SU-DHL-6 (cell line): ENCODE measurements around the gene PCK2.

ENCODE experiments used
- H2AFZ ChIP-seq: fragments of 200-600 bp; sonication (generic); 2 replicates; pipeline ENCODE4 v1.6.1; 2014; ENCODE audit warnings: low read depth, mild to moderate bottlenecking, moderate library complexity, mixed read lengths, antibody characterized with exemption, low read length; ENCODE audit not compliant: severe bottlenecking
- H3F3A ChIP-seq: fragments of 200-600 bp; shearing (Covaris generic); 2 replicates; pipeline ENCODE4 v1.6.0; 2016; ENCODE audit warnings: antibody characterized with exemption, mild to moderate bottlenecking; ENCODE audit not compliant: insufficient read depth
- H3K27ac ChIP-seq: fragments of 200-600 bp; sonication (generic); 2 replicates; pipeline ENCODE4 v1.5.1; 2016; ENCODE audit warnings: low read depth, mild to moderate bottlenecking, low read length, moderate library complexity, mixed read lengths
- H3K27me3 ChIP-seq: fragments of 200-600 bp; sonication (generic), shearing (Covaris generic); 2 replicates; pipeline ENCODE4 v1.6.0; 2014; ENCODE audit warnings: mild to moderate bottlenecking, low read length
- H3K36me3 ChIP-seq: fragments of 200-600 bp; sonication (generic); 2 replicates; pipeline ENCODE4 v1.6.1; 2014; ENCODE audit warnings: mild to moderate bottlenecking, low read length, mixed read lengths
- H3K4me2 ChIP-seq: fragments of 300-600, 200-600 bp; shearing (Covaris generic), sonication (generic); 2 replicates; pipeline ENCODE4 v1.6.0; 2014; ENCODE audit warnings: low read length, low read depth, mild to moderate bottlenecking; ENCODE audit not compliant: poor library complexity, severe bottlenecking
- H3K4me3 ChIP-seq: fragments of 200-600 bp; sonication (generic); 2 replicates; pipeline ENCODE4 v1.5.1; 2014; ENCODE audit warnings: antibody characterized with exemption, low read length, mild to moderate bottlenecking, mixed read lengths; ENCODE audit not compliant: insufficient read depth, poor library complexity, severe bottlenecking
- H3K79me2 ChIP-seq: fragments of 200-600 bp; sonication (generic); 2 replicates; pipeline ENCODE4 v1.6.1; 2014; ENCODE audit warnings: mild to moderate bottlenecking, low read length, moderate library complexity; ENCODE audit not compliant: insufficient read depth
- H3K9ac ChIP-seq: fragments of 200-600 bp; sonication (generic); 2 replicates; pipeline ENCODE4 v1.7.0; 2014; ENCODE audit warnings: mild to moderate bottlenecking, low read length
- H3K9me2 ChIP-seq: fragments of 200-600 bp; sonication (generic); replicated peaks from 2 replicates; pipeline ENCODE4 v1.6.1; 2014; ENCODE audit warnings: low read length; ENCODE audit not compliant: insufficient read depth
- H3K9me3 ChIP-seq: fragments of 200-600 bp; sonication (generic); 2 replicates; pipeline ENCODE4 v1.6.1; 2014; ENCODE audit warnings: low read length, mixed read lengths; ENCODE audit not compliant: insufficient read depth
- H4K20me1 ChIP-seq: fragments of 200-600 bp; sonication (generic); 2 replicates; pipeline ENCODE4 v1.6.1; 2014; ENCODE audit warnings: low read depth, mild to moderate bottlenecking, antibody characterized with exemption, low read length, moderate library complexity, mixed read lengths
- CTCF ChIP-seq: fragments of 200-600 bp; sonication (generic); IDR thresholded peaks from one replicate; pipeline ENCODE4 v1.5.1; 2017; ENCODE audit warnings: antibody characterized with exemption, mild to moderate bottlenecking, low read length, moderate library complexity; ENCODE audit not compliant: insufficient read depth, poor library complexity, severe bottlenecking
- EZH2phosphoT487 ChIP-seq: fragments of 200-600 bp; sonication (generic), shearing (Covaris generic); conservative IDR thresholded peaks from 2 replicates; pipeline ENCODE4 v1.6.1; 2018; ENCODE audit warnings: mild to moderate bottlenecking, antibody characterized with exemption, low read length, moderate library complexity, mixed read lengths

Gene PCK2

GRCh38 chr14:24092505-24093206, 1.5 kb upstream of the PCK2 start:
- TF ChIP-seq CTCF = no peak
- no peak for TF ChIP-seq EZH2phosphoT487
- Histone ChIP-seq H3K4me2 (no peak overlapping the region), H3K9me3 (no peaks in the 10 kb centered on the region), H3K9me2 (no peaks in the 10 kb centered on the region), H3K9ac (no peak overlapping the region), H3K4me3 (no peak overlapping the region), H3K36me3 (no peaks in the 10 kb centered on the region), H3K27ac (peak overlapping the region; percentile 26; the same call in 1 of the 2 replicates), H3K27me3 (no peaks in the 10 kb centered on the region), H3K79me2 (peaks cover 8% of the 10 kb centered on the region; the same call in 1 of the 2 replicates), H3F3A (peaks cover 19% of the 10 kb centered on the region), H4K20me1 (no peaks in the 10 kb centered on the region), H2AFZ (no peak overlapping the region)

GRCh38 chr14:24093207-24093900, 757 bp upstream of the PCK2 start:
- Histone ChIP-seq H3K4me3 (peak overlapping the region; percentile 92), H3K9me2 (no peaks in the 10 kb centered on the region), H3K9ac (peak overlapping the region; percentile 96), H3K27ac (peak overlapping the region; percentile 50), H3K9me3 (no peaks in the 10 kb centered on the region), H3K27me3 (no peaks in the 10 kb centered on the region), H3K4me2 (peak overlapping the region; percentile 87), H3K79me2 (peaks cover 8% of the 10 kb centered on the region; the same call in 1 of the 2 replicates), H3K36me3 (no peaks in the 10 kb centered on the region), H4K20me1 (no peaks in the 10 kb centered on the region), H2AFZ (peak overlapping the region; percentile 43), H3F3A (peaks cover 19% of the 10 kb centered on the region)
- TF ChIP-seq EZH2phosphoT487 (no peak), CTCF (no peak)

GRCh38 chr14:24094841-24095270, 745 bp downstream of the PCK2 start:
- peaks cover 19% of the 10 kb centered on the region for H3F3A ChIP-seq
- peak overlapping the region; percentile 96 for H3K9ac ChIP-seq
- H3K36me3 ChIP-seq = no peaks in the 10 kb centered on the region
- TF ChIP-seq CTCF (no peak), EZH2phosphoT487 (no peak)
- peak overlapping the region; percentile 84 for H3K27ac ChIP-seq
- H2AFZ ChIP-seq = peak overlapping the region; percentile 43
- H3K27me3 ChIP-seq = no peaks in the 10 kb centered on the region
- no peaks in the 10 kb centered on the region for H3K9me2 ChIP-seq
- H3K79me2 ChIP-seq = peaks cover 8% of the 10 kb centered on the region; the same call in 1 of the 2 replicates
- peak overlapping the region; percentile 92 for H3K4me3 ChIP-seq
- H3K4me2 ChIP-seq = peak overlapping the region; percentile 87
- no peaks in the 10 kb centered on the region for H4K20me1 ChIP-seq
- H3K9me3 ChIP-seq = no peaks in the 10 kb centered on the region
